Calu3 (cell line): ENCODE data around the gene DPEP1. TPM values are rescaled to one million over a fixed set of nuclear protein-coding genes. Genes with fewer than 3 reads are reported as not detected.
A peak's percentile ranks its signal among the peaks of the same experiment; 100 is the strongest.

Source experiments
- BruUV-seq: library from RNA; stranded (reverse); fragments of 400-500 nt; replicated peaks from 2 replicates; lab custom pipeline; 2021; lab: Mats Ljungman, UMichigan
- CTCF ChIA-PET: fragments of 300-600 bp; sonication (Branson Sonifier 250); formaldehyde crosslinking; loops from one replicate; lab custom pipeline; 2022; ENCODE audit warnings: antibody characterized with exemption; lab: Charles Lee
- DNase-seq: peaks from one replicate; pipeline ENCODE4 v3.0.0; 2022
- H3K27ac Mint-ChIP-seq: one replicate; pipeline ENCODE4 v1.8.0; 2022; ENCODE audit warnings: mixed read lengths; ENCODE audit not compliant: unreplicated experiment
- H3K27me3 Mint-ChIP-seq: one replicate; pipeline ENCODE4 v1.8.0; 2022; ENCODE audit warnings: mixed read lengths; ENCODE audit not compliant: unreplicated experiment
- H3K36me3 Mint-ChIP-seq: one replicate; pipeline ENCODE4 v1.8.0; 2022; ENCODE audit warnings: mild to moderate bottlenecking, moderate library complexity, mixed read lengths; ENCODE audit not compliant: insufficient read depth, unreplicated experiment
- H3K4me1 Mint-ChIP-seq: one replicate; pipeline ENCODE4 v1.8.0; 2022; ENCODE audit warnings: mild to moderate bottlenecking, low read depth, mixed read lengths; ENCODE audit not compliant: unreplicated experiment
- H3K4me3 Mint-ChIP-seq: one replicate; pipeline ENCODE4 v1.8.0; 2022; ENCODE audit warnings: mild to moderate bottlenecking, low read depth, moderate library complexity, mixed read lengths; ENCODE audit not compliant: unreplicated experiment
- H3K9me3 Mint-ChIP-seq: one replicate; pipeline ENCODE4 v1.8.0; 2022; ENCODE audit warnings: low read depth, mixed read lengths; ENCODE audit not compliant: unreplicated experiment
- CTCF ChIP-seq: fragments of 200-600 bp; IDR thresholded peaks from one replicate; pipeline ENCODE4 v1.8.0; 2022; ENCODE audit warnings: antibody characterized with exemption; ENCODE audit not compliant: unreplicated experiment
- intact Hi-C: fragments of 100-400 bp; cut with micrococcal nuclease; formaldehyde crosslinking; loops from one replicate; pipeline ENCODE4 v1.10.0; 2022; ENCODE audit not compliant: unreplicated experiment
- total RNA-seq: library from RNA; stranded (reverse); gene quantifications from 2 replicates; pipeline ENCODE4 v1.2.3, GENCODE V29; 2022

The DPEP1 gene
- total RNA-seq, 1 experiment from 2014 or later: not detected

GRCh38 chr16:89565506-89566372, 47.7 kb upstream of the DPEP1 start:
- H3K9me3 Mint-ChIP-seq: no peaks in the 10 kb centered on the region
- intact Hi-C loops: no loop called here
- peaks cover 23% of the 10 kb centered on the region for H3K27me3 Mint-ChIP-seq
- peak; percentile 81 for DNase-seq
- H3K27ac Mint-ChIP-seq: peak overlapping the region; percentile 82
- peak; percentile 79 for TF ChIP-seq CTCF
- peaks cover 39% of the 10 kb centered on the region for H3K4me1 Mint-ChIP-seq
- H3K36me3 Mint-ChIP-seq: peaks cover 85% of the 10 kb centered on the region
- CTCF ChIA-PET: interaction anchor here (0.6 to 1.1 kb wide), 5 partner anchors 36 to 136 kb away, joined by 3 to 4 read pairs (median 3); partner anchors contain the start of gene SPATA2L
- no TSS peak for BruUV-seq
- H3K4me3 Mint-ChIP-seq: peak overlapping the region; percentile 61

GRCh38 chr16:89567656-89568594, 45.5 kb upstream of the DPEP1 start:
- Mint-ChIP-seq H3K27me3 (peaks cover 44% of the 10 kb centered on the region), H3K27ac (no peak overlapping the region), H3K4me3 (no peak overlapping the region), H3K9me3 (no peaks in the 10 kb centered on the region), H3K4me1 (peaks cover 28% of the 10 kb centered on the region), H3K36me3 (peaks cover 72% of the 10 kb centered on the region)
- intact Hi-C loops: no loop called here
- no TSS peak for BruUV-seq
- DNase-seq: no peak
- no peak for TF ChIP-seq CTCF
- CTCF ChIA-PET: no interaction called here

- no peak for TF ChIP-seq CTCF
- no peaks in the 10 kb centered on the region for H3K9me3 Mint-ChIP-seq
- H3K27me3 Mint-ChIP-seq: peaks cover 49% of the 10 kb centered on the region
- no peak for DNase-seq
- peaks cover 61% of the 10 kb centered on the region for H3K36me3 Mint-ChIP-seq
- peaks cover 18% of the 10 kb centered on the region for H3K4me1 Mint-ChIP-seq
- H3K27ac Mint-ChIP-seq: peak overlapping the region; percentile 71
- intact Hi-C loops: no loop called here
- H3K4me3 Mint-ChIP-seq: no peak overlapping the region
- no TSS peak for BruUV-seq
- CTCF ChIA-PET: no interaction called here
Measured at GRCh38 chr16:89569506-89570341, 43.7 kb upstream of the DPEP1 start.
